Germinal center (tissue), 1 donor: ENCODE data around the gene ELL2.
"Not testable (repeated sequence)": the region's sequence is repeated elsewhere in the genome, so short reads cannot be mapped to it uniquely, and the experiment has no call there.

Experiments
- DNase-seq: peaks from one replicate; pipeline ENCODE4 v3.0.0; 2012; ENCODE audit warnings: mixed read lengths, low spot score

Gene ELL2

DNA sequence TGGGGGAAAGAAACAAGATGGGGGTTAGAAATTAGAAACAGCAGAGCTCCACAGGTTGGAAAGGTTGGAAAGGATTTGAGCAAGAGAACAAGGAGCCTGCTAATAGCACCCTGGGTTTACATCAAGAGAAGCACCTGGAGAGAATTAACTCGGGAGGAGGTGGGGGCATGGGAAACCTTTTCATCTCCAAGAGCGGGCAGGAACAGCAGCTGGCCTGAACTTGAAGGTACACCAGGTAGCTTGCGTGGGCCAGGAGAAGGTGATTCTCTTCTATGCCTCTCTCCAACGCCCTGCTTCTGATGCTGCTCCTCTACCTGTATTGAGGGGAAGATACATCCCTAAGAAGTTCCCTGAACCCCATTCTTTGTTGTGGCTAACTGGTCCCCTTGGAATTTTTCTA lies 102.0 kb downstream of the ELL2 start:
- DNase-seq: no peak

DNA sequence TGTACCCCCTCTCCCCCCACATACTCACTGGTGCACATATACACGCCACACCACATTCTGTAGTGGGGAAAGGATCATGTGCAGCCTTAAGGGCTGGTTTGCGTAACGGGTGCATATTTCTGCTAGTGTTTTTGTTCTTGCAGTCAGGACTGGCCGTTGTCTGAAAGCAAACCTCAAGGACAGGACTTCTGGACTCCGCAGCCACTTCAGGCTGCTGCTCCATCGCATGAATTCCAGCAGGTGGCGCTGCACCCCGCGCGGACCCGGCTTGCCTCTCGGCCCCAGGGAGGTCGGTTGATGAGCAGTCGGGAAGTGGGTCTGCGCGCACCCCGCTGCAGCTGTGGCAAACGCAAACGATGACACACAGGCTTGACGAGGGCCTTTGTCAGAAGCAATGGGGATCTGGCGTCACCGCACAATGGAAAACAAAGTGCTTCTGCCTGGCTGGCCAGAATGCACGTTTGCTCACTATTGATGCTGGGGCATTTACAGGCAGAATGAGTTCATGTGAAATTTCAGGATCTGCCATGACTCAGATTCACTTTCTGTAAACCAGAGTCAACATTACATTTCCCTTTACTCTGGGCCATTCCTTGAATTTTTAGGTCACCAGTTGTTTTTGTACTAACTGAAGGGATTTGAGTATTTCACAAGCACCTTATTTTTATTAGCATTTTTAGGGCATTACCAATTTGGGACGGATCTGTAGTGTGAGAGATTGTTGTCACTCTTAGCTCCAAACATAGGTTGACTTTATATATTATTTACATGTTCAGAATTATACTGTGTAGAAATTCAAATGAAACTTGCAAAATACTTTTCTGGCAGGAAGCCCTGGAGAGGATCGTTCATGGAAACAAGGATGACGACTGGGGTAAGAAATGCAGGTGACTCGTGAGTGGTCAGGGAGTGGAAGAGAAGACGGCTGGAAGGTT lies 102.7 kb downstream of the ELL2 start:
- peak; percentile 87 for DNase-seq

- no peak for DNase-seq
Observed at GRCh38 chr5:95858023-95858461, 103.6 kb downstream of the ELL2 start.

DNA sequence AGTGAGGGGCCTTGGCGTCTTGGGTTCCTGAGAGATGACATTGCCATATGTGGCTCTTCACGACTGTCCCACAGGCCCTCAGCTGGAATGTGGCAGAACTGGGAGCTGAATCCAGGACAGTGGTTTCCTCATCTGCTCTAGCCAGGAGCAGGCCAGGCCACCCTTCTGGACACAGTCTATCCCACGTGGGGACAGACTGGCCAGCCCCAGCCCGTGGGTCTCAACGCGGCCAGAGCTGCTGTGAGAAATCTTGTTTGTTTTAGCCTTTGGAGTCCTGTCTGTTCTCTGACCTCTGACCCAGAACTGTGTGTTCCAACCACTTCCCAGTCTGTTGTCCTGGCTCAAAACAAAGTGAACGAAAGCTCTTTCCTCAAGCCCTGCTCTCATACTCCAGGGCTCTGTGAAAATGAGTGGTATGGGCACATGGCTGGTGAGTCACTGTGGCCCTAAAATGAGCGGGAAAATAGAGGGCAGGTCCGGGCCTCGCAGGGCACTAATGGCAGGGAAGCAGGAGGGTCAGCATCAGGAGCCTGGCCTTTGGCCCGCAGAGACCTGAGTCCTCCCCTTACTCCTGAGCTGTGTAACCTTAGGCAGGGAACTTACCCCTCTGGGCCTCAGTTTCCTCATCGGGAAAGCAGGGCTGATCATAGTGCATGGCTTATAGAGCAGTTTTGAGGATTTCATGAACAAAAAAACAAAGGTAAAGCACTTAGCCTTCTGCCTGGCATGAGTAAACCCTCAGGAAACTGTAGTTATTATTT lies 104.3 kb downstream of the ELL2 start:
- no peak for DNase-seq

DNA sequence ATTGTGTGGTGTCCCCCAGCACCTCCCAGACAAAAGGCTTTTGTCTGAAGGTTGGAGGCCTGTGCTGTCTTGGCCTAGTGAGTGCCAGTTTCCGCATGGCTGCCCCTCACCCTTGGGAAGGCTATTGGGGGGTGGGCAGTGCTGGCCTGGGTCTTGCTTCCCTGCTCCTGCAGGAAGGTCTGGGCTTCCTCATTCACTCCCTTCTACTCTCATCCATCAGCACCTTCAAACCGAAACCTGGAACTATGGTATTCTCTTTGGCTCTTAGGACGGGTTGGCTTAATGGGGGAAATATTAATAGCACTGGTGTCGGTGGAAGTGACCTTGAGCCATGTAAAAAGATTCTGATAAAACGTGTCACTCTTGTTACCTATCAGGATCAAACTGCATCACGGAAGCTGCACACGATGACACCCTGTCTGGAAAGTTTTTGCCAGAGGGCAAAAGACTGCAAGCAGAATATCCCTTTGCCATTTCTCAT lies 105.1 kb downstream of the ELL2 start:
- no peak for DNase-seq

DNA sequence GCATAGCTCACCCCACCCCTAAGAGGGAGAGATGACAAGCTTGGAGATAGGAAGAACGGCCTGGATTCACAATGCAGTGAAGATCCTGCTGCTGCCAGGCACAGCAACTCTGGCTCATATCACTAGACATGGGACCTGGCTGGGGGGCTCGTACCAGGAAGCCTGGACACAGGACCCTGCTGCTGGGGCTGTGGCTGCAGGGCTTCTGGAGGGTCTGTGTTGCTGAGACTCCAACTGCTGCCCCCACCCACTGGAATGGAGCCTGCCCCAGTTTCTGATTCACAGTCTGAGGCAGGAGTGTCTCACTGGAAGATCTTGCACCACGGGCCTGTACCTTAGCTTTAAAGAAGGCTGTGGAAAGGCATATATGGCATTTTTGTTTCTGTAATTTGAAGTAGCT lies 108.2 kb downstream of the ELL2 start:
- no peak for DNase-seq

- DNase-seq: no peak
Observed at GRCh38 chr5:95852567-95852966, 109.1 kb downstream of the ELL2 start.

GRCh38 chr5:95851141-95851540 lies 110.5 kb downstream of the ELL2 start:
- DNase-seq: not testable (repeated sequence)

DNA sequence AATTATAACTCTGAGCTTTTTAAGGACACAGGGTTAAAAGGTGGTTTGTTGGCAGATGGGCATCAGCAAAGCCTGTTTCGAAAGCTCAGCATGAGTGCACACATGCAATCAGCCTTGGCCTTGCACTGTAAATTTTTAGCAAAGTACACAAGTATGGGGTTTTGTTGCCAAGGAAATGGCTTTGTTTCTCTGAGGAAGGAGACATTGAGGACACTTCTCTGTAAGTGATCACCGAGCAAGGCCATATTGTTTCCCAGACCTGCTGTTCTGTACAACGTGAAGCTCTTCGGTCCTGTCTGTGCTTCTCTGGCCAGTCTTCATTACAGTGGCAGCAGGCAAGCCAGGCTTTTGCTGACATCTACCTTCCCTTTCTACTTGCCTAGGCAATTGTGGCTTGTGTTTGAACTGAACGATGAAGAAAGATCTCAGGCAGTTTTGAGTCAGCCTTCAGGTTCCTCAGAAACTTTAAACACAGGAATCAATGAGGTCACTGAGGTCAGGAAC lies 111.2 kb downstream of the ELL2 start:
- DNase-seq: no peak

DNA sequence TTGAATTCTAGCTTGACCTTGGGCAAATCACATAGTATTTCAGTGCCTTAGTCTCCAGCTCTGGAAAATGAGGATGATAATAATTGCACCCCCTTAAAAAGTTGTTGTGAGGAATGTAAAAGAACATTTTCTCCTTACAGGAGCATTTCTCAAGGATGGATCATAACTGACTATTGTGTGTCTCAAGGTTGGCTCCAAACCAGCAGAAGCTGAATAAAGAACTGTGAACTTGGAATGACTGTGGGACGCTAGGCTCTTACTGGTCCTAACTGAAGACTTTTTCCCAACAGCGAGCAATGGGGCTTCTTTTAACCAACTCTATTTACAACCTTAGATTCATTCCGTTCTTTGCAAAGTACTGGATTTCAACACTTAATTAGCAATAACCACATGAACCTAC lies 113.0 kb downstream of the ELL2 start:
- no peak for DNase-seq

- no peak for DNase-seq
Observed at GRCh38 chr5:95847261-95847592, 114.4 kb downstream of the ELL2 start.

GRCh38 chr5:95846554-95847260 lies 114.9 kb downstream of the ELL2 start:
- peak; percentile 77 for DNase-seq

DNA sequence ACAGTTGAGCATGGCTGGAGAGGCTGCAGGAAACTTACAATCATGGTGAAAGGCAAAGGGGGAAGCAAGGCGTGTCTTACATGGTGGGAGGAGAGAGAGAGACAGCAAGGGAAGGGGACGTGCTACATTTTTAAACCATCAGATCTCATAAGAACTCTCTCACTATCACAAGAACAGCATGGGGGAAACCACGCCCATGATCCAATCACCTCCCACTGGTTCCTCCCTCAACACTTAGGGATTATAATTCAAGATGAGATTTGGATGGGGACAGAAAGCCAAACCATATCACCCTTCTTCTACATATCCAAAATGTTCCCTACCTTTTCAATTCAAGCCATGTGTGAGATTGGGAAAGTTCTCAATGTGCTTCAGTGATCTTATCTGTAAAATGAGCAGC lies 116.3 kb downstream of the ELL2 start:
- DNase-seq: no peak

- DNase-seq: no peak
Observed at GRCh38 chr5:95843733-95844223, 117.9 kb downstream of the ELL2 start.

GRCh38 chr5:95842854-95843544 lies 118.7 kb downstream of the ELL2 start:
- DNase-seq: peak; percentile 53

DNA sequence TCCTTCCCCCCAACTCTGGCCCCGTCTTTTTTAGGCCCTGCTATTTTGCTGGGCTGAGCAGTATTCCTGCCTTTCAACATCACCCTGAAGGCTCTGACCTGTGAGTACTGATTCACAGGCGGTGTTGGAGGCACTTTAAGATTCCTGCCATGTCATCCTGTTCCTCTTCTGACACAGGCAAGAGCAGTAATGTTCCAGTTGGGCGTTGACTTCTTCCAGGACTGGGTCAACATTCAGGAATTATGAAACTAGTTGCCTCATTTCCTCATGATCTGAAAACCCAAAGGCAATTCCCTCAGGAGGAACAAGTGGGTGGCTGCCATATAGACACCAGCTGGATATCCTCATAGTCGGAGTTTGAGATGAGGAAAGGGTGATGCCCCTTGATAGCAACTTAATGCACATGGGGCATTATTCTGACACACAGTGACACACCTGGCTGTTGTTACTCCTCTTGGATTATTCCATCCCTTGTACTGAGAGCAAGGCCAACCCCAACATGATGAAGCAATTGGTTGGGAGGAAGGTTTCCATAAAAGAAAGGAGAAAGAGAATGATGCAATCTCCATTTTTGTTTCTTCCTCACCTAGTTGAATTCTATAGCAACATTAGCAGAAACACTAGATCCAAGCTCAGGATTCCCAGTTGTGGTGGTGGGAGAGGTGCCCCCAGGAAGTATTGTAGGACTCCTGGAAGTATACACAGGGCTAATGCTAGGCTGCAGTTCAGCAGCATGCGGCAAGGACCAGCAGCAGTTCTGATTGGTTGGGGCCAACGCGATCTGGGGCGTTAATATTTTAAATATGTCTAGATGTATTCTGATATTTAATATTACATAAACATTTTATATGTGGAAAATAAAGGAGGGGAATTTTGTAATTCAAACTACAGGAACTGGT lies 119.5 kb downstream of the ELL2 start:
- DNase-seq: no peak

- no peak for DNase-seq
Observed at GRCh38 chr5:95840956-95841705, 120.5 kb downstream of the ELL2 start.

- no peak for DNase-seq
Observed at GRCh38 chr5:95839658-95840057, 122.0 kb downstream of the ELL2 start.

DNA sequence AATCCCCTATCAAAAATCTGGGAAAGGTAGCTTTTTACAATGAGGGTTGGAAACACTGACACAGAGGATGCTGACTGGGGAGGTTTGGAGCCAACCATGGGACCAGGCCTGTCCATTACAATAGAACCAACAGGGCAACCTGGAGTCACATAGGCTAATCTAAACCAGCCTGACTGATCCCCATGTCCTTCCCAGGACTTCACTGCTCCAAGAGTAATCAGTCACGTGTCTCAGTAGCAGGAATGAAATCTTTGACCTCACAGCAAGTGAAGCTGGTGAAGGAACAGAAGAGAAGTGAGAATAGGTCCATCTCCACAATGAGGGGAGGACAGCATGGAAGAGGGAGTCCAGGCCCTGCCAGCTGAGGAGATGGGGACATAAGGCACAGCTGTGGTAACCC lies 123.1 kb downstream of the ELL2 start:
- DNase-seq: no peak
